ENCODE data around the gene FYN.
"Not testable (repeated sequence)": the region's sequence is repeated elsewhere in the genome, so short reads cannot be mapped to it uniquely, and the experiment has no call there.

The FYN gene

GRCh38 chr6:111692327-111693164, 180.7 kb downstream of the FYN start:
- DNase-seq: no peak

DNA sequence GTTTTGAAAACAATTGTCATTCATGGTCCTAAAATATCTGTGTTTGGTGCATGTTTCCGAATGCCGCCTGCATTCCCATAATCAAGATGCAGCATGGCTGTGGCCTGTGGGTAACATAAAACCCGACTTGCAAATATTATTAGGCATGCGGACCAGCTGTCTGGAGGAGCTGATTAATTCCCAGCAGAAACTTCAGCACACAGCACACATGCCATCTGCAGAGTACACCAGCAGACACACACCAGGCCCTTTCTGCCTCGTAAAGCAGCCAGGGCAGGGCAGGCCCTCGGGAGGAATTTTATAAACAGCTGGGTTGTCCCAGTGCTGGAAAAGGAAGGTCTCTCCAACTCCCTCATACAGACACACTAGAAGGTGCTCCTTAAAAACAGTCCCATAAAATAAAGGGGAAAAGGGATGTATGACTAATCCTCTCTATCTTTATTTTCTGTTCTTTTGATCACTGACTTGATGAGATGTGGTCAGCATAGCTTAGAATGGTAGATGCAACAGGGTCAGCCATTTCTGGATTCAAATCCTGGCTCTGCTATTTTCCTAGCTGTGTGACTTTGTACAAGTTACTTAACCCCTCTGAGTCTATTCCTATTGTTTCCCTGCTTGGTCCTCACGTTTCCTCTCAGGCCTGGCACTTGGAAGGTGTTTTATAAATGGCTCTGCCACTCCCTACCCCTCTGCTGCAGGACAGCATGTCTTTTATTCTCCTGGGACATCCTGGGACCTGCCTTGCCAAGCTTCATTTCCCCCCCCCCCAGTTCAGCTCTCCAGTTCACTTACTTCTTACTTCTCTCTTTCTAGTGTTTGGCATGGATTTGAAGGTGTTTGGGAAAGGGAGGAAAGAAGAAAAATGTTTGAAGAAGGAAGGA, 181.7 kb downstream of the FYN start:
- no peak for DNase-seq

DNA sequence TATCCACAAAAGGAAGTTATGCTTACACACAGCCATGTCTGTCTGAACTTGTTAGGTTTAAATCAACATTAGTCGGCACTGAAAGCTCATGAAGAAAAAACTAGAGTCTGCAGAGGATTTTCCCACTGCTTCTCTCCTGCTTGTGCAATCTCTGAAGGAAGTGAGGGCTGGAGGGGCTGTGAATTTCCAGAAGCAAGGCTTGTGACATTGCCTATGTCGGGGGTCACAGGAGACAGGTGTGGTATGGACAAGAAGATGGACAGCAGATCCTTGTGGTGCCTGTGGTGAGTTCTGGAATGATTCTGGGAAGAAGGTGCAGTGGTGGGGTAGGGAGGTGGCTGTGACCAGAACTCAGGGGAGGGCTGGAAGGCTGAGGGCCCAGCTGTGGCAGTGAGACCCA, 183.3 kb downstream of the FYN start:
- DNase-seq: no peak

DNA sequence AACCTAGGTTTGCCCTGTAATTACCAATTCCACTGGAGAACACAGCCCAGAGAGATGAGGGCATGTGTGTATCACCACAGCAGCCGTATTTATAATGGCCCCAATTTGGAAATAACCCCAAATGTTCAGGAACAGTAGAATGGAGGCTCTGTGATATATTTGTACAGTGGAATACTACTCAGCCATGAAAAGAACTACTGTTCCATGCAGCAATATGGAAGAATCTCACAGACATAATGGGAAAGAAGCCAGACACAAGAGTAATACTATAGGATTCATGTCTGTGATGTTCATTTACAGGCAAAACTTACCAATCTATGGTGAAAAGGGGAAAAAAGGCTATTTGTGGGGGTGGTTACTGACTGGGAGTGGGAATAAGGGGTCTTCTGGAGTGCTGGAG, 183.8 kb downstream of the FYN start:
- DNase-seq: no peak

DNA sequence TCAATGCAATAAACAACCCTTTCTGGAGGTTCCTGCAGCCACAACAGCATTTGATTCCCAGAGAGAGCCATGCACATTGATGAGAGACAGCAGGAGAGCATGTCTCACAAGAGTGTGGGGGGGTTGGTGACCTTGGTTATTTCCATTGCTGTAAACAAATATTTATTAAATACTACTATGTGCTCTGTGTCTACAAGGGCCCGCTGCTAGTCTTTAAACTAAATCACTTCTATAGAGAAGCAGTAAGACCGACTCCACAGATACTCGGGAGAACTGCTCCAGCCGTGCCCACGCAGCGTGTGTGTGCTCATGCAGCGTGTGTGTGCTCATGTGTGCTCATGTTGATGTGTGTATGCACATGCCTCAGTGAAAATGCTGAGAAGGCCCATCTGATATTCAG, 184.9 kb downstream of the FYN start:
- no peak for DNase-seq

GRCh38 chr6:111687652-111688051, 185.6 kb downstream of the FYN start:
- DNase-seq: no peak

GRCh38 chr6:111686932-111687266, 186.4 kb downstream of the FYN start:
- no peak for DNase-seq

DNA sequence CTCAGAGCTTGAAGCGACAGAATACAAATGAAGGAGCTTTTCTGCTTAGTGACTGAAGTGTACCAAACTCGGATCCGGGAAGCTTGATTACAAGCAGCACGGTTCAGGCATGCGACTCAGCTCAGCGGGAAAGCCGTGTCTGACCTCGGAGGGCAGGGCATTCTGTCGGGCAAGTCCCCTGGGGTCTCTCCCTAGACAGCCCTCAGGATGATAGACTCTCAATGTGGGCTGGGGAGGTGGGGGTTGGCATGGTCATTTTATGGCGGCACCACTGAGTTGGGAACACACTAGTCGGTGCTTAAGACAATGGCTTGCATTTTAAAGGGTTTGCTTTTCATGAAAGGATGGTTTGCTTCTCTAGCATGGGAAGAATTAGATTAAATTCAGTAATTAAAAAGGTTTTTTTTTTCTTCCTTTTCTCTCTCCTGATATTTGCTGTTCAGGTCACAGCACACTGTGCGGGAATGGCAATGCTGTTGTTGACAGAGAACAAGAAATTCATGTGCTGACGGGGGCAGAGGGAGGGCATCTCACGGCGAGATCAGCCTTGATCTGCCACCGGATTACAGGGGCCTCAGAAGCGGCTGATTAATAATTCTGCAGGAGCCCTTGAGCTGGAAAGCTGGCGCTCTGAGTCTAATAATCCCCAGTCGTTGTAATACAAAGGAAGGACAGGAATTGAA, 186.9 kb downstream of the FYN start:
- no peak for DNase-seq

DNA sequence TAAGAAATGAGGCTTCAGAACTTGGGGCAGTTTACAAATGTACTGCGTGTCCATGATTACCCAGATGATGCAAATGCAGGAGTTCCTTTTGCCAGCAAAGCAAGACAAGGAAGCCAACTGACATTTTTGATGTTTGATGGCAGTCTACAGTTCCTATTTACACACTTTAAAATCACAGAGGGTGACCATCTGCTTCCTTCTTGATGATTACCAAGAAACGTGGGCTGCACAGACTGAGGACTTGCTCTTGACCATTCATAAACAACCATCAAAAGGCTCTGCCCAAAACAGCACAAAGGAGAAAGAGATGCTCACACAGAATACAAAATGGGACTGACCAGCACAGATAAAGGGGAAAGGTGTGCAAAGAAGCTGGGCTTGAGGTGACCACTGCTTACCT, 187.7 kb downstream of the FYN start:
- DNase-seq: no peak

DNA sequence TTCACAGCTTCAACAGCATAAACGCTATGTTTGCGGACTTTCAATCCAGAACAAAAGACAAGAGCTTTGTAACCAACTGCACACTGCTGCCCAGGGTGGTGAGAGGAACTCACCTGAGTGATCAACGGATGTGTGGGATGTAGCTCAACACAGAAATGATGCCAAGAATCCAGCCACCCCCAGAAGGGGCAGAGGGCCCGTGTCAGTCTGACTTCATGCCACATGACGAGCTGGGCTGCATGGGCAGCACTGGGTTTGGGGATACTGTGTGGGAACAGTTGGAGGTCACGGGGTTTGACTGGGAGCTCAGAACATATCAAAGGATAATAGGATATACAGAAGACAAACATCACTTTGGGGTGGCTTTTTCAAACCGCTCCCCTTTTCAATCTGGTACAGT, 188.2 kb downstream of the FYN start:
- no peak for DNase-seq

- DNase-seq: no peak
These were observed 189.4 kb downstream of the FYN start for GRCh38 chr6:111683749-111684267.

GRCh38 chr6:111683157-111683556, 190.1 kb downstream of the FYN start:
- DNase-seq: no peak

DNA sequence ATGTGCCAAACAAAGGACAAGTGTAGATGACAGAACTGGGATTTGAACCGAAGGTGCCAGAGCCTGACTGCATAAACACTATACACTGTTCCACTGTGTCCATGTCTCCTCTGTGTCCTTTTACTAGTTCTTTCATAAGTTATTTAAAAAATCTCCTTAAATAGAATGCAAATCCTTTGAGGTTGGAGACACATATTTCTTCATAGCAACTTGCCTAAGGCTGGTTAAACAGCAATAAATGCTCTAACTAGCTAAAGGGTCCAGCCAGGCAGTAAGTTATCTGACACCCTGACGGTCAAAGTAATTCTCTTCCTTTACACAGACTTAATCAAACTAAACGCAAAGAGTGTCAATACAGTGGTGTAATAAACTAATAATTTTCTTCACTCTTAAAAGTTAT, 191.4 kb downstream of the FYN start:
- DNase-seq: no peak

- not testable (repeated sequence) for DNase-seq
These were observed 192.2 kb downstream of the FYN start for GRCh38 chr6:111680811-111681609.

- DNase-seq: no peak
These were observed 193.1 kb downstream of the FYN start for GRCh38 chr6:111680015-111680712.

DNA sequence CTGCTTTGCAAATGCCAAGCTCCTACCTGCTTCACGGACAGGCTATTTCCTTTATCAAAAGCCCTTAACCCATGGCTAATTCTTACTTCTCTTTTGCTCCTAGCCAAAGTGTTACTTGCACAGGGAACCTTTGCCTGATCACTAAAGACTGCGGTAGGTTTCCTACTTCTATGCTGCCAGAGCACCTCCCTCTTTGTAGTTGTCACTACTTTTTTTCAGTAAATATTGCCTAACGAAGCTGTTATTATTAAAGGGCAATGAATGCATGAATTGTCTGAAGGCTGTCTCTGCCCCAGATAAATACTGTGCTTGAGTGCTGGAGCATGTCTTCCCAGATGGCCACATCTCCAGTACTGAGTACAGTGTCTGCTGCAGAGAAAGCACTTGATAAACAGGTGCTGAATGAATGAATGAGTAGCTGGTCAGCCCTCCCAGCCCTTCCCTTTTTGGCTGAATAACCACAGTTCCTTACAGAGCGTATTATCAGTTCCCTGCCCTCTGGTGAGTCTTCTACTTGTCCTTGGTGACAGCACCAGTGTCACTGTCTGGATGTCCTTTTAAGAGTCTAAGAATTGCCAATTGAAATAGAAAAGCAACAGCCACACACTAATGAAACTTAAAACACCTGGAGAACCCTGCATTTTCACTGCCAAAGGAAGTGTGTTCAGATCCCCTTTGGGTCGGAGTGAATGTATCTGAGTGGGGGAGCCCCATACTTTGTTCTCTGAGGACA, 194.0 kb downstream of the FYN start:
- DNase-seq: no peak

GRCh38 chr6:111677249-111677990, 195.8 kb downstream of the FYN start:
- DNase-seq: no peak

DNA sequence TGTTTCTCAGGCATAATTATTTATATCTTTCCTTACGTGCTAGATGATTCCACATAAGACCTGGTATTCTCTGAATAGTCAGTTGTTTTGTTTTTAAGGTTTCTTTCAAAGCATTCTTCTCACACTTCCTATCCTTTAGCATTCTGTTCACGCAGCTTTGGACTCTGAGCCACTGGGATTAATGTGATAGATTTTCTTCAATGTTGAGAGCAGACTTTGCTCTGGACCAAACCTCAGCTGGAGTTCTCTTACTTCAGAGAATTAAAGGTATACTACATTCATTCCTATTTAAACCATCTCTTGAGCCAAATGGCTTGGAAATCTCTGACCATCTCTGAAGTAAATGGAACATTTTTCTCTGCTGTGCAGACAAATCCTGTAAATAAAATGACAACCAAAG, 196.9 kb downstream of the FYN start:
- DNase-seq: no peak

- DNase-seq: no peak
These were observed 198.4 kb downstream of the FYN start for GRCh38 chr6:111674883-111675282.

DNA sequence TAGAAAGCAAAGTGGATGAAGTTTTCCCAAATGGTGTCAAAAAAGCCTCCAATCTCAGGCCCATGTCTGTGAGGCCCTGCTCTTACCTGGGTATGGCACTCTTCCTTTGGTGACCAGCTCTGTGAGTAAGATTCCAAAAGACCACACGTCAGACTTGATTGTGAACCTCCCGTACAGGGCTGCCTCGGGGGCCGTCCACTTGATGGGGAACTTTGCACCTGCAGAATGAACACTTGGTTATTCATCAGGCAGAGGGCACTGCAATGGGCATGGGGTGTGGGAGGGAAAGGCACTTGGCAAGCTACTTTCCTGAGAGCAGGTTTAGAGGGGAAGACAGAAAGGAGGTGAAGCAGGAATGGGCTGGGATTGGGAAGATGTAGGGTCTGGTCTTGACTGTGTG, 198.8 kb downstream of the FYN start:
- DNase-seq: no peak

Data from Kasumi-1 (cell line).